Ascending aorta (tissue), 2 donors: Measurements from ENCODE around the gene ZMYND11. TPM values are rescaled to one million over a fixed set of nuclear protein-coding genes. Genes with fewer than 3 reads are reported as not detected.

Experiments used
- DNase-seq, 2 donors: peaks; one replicate each; pipeline ENCODE4 v3.0.0-alpha.2; 2019; ENCODE audit warnings: low spot score in 2 of 2
- H3K27ac ChIP-seq, 2 donors: fragments of 200-600 bp; sonication (generic); one replicate each; pipeline ENCODE4 v1.5.1; 2016 to 2017; ENCODE audit warnings: mild to moderate bottlenecking in 1 of 2
- H3K27me3 ChIP-seq: fragments of 200-600 bp; sonication (generic); one replicate; pipeline ENCODE4 v1.5.1; 2017
- H3K36me3 ChIP-seq, 2 donors: fragments of 200-600 bp; sonication (generic); one replicate each; pipeline ENCODE4 v1.5.1; 2016
- H3K4me1 ChIP-seq, 2 donors: fragments of 200-600 bp; sonication (generic); one replicate each; pipeline ENCODE4 v1.5.1; 2016 to 2017; ENCODE audit warnings: mild to moderate bottlenecking in 1 of 2
- H3K4me3 ChIP-seq, 2 donors: fragments of 200-600 bp; sonication (generic); one replicate each; pipeline ENCODE4 v1.5.1; 2016 to 2017; ENCODE audit warnings: mild to moderate bottlenecking in 1 of 2
- H3K9me3 ChIP-seq, 2 donors: fragments of 200-600 bp; sonication (generic); one replicate each; pipeline ENCODE4 v1.5.1; 2016
- intact Hi-C: fragments of 100-400 bp; cut with DNase I; formaldehyde crosslinking; loops from one replicate; pipeline ENCODE4 v1.15.1; 2023
- total RNA-seq: library from RNA; depleted of rRNA; stranded (reverse); fragments of >200 nt; gene quantifications from one replicate; pipeline ENCODE4 v1.1.0, GENCODE V29; 2016
- TF ChIP-seq, protein P1 (sequence below), 3 experiments: fragments of 200-600 bp in 2 of 3; fragments of 450-650 bp in 1 of 3; sonication (generic) in 2 of 3; IDR thresholded peaks; one replicate each; pipeline ENCODE4 v1.5.1; 2016 to 2019; ENCODE audit warnings: antibody characterized with exemption in 3 of 3, mild to moderate bottlenecking in 1 of 3, moderate library complexity in 1 of 3

The ZMYND11 gene
- total RNA-seq, 1 donor from 2014 or later: 29.6 TPM

DNA sequence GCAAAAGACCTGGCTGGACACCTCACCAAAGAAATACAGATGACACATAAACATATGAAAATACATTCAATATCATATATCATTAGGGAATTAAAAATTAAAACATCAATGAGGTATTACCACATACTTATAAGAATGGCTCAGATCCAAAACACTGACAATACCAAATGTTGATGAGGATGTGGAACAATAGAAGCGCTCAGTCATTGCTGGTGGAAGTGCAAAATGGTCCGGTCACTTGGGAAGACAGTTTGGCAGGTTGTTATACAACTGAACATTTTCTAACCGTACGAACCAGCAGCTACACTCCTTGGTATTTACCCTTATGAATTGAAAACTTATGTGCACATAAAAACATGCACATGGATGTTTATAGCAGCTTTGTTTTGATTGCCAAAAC lies 38.5 kb downstream of the ZMYND11 start:
- Histone ChIP-seq H3K4me3 (no peak overlapping the region), H3K27ac (no peak overlapping the region), H3K9me3 (peaks cover 0 to 9% of the 10 kb centered on the region in 2 donors), H3K27me3 (no peaks in the 10 kb centered on the region), H3K4me1 (no peaks in the 10 kb centered on the region), H3K36me3 (no peaks in the 10 kb centered on the region)
- TF ChIP-seq, protein P1, sequence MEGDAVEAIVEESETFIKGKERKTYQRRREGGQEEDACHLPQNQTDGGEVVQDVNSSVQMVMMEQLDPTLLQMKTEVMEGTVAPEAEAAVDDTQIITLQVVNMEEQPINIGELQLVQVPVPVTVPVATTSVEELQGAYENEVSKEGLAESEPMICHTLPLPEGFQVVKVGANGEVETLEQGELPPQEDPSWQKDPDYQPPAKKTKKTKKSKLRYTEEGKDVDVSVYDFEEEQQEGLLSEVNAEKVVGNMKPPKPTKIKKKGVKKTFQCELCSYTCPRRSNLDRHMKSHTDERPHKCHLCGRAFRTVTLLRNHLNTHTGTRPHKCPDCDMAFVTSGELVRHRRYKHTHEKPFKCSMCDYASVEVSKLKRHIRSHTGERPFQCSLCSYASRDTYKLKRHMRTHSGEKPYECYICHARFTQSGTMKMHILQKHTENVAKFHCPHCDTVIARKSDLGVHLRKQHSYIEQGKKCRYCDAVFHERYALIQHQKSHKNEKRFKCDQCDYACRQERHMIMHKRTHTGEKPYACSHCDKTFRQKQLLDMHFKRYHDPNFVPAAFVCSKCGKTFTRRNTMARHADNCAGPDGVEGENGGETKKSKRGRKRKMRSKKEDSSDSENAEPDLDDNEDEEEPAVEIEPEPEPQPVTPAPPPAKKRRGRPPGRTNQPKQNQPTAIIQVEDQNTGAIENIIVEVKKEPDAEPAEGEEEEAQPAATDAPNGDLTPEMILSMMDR (IDR thresholded peaks at IDR 0.05): no peak
- DNase-seq: no peak
- intact Hi-C loops: no loop called here

DNA sequence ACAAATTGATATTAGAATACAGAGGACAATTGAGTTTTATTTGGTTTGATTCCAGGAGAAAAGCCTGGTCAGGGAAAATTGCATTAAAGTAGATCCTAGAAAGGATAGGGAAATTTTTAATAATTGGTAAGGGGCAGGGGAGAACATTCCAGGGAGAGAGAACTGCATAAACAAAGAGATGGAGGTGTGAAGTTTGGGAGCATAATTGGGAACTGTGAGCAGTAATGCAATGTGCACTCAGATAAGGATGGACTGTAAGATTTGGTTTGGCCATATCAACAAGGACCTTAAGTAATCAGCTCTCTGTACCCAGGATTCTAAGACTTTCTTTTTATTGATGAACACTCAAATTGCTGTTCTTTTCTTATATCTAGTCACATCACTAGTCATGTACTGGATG lies 41.4 kb downstream of the ZMYND11 start:
- TF ChIP-seq, protein P1 (IDR thresholded peaks at IDR 0.05): no peak
- DNase-seq: no peak
- H3K27me3 ChIP-seq: no peaks in the 10 kb centered on the region
- H3K36me3 ChIP-seq: peaks cover 4 to 5% of the 10 kb centered on the region in 2 donors
- intact Hi-C loops: loop anchor here (5.0 kb wide), 2 partner anchors 336 to 611 kb away; no protein-coding TSS in a partner anchor
- no peak overlapping the region for H3K27ac ChIP-seq
- no peaks in the 10 kb centered on the region for H3K4me1 ChIP-seq
- H3K9me3 ChIP-seq: peaks cover 0 to 4% of the 10 kb centered on the region in 2 donors
- H3K4me3 ChIP-seq: no peak overlapping the region

DNA sequence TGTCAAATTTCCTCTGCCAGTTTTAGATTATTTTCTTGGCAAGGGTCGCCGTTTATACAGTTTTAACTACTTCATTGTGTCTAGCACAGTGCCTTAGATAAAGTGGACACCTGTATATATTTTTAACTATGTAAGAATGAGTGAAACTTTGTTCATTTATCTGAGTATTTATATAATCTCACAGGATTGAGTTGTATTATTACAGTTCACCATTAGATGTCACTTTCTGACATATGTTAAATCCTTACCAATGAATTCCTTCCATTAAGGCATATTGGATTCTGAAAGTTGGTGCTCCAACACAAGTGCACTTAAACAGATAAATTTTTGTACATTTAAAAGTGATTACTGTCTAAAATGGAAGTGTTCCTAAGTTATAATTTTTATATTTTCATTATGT lies 43.0 kb downstream of the ZMYND11 start:
- H3K4me1 ChIP-seq: peaks cover 0 to 2% of the 10 kb centered on the region in 2 donors
- peaks cover 4 to 11% of the 10 kb centered on the region in 2 donors for H3K36me3 ChIP-seq
- intact Hi-C loops: loop anchor here (5.0 kb wide), 2 partner anchors 334 to 609 kb away; no protein-coding TSS in a partner anchor
- TF ChIP-seq, protein P1 (IDR thresholded peaks at IDR 0.05): peak in 1 of 3 experiments; percentile 47
- DNase-seq: no peak
- H3K9me3 ChIP-seq: no peaks in the 10 kb centered on the region
- H3K27me3 ChIP-seq: no peaks in the 10 kb centered on the region
- H3K4me3 ChIP-seq: no peak overlapping the region
- no peak overlapping the region for H3K27ac ChIP-seq

DNA sequence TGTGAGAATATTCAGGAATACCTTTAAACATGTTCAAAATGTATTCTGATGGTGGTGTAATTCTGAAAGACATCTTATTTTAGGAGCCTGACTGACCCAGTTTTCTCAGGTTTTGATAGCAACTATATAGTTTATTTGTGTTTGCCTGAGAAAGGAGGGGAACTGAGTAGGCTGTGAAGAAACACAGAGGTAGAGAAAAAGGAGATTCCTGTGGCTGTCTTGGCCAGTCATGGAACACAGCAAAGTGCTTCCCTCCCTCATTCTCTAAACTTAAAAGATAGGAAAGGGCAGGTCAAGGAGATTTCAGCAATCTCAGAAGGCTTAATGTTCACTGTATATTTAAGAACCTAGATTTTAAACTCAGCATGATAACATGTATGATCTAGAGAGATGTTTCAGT lies 43.5 kb downstream of the ZMYND11 start:
- no peak overlapping the region for H3K4me3 ChIP-seq
- intact Hi-C loops: loop anchor here (5.0 kb wide), 2 partner anchors 334 to 609 kb away; no protein-coding TSS in a partner anchor
- H3K27me3 ChIP-seq: no peaks in the 10 kb centered on the region
- H3K9me3 ChIP-seq: peaks cover 0 to 3% of the 10 kb centered on the region in 2 donors
- H3K4me1 ChIP-seq: peaks cover 0 to 2% of the 10 kb centered on the region in 2 donors
- TF ChIP-seq, protein P1 (IDR thresholded peaks at IDR 0.05): no peak
- H3K27ac ChIP-seq: no peak overlapping the region
- H3K36me3 ChIP-seq: peaks cover 9 to 16% of the 10 kb centered on the region in 2 donors
- DNase-seq: no peak

DNA sequence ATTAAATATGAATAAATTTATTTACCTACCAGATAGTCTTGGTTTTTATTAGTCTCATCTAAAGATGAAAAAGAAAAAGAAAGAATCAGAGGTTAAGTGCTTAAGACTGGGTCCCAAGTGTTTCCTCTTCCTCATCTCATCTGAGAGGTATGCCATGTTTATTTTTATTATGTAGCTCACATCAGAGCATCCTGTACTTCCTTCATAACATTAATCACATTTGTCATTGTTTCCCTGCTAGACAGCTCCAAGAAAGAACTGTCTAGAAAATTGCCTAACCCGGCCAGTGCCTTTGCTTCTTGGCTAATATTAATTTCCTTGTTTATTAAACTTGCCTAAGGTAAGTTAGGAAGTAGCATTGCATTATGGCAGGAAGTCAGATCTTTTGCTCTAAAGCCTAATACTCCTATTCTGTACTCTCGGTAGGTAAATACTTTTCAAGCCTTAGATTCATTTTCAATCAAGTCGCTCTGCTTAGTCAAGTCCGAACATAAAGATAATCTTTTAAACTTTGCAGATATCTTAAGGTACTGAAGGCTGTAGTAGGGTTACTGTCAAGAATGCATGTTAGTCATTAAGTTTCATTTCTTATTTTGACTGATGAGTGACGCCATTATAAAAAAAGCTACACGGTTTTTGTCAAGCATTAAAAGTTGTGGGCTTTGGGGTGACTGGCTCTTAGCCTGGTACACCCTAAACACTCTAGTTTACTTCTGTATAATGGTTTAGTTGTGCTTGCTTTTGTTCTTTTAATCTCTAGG lies 47.4 kb downstream of the ZMYND11 start:
- intact Hi-C loops: no loop called here
- DNase-seq: no peak
- H3K4me3 ChIP-seq: no peak overlapping the region
- H3K9me3 ChIP-seq: peaks cover 0 to 13% of the 10 kb centered on the region in 2 donors
- TF ChIP-seq, protein P1 (IDR thresholded peaks at IDR 0.05): no peak
- no peak overlapping the region for H3K27ac ChIP-seq
- no peaks in the 10 kb centered on the region for H3K27me3 ChIP-seq
- peaks cover 10 to 25% of the 10 kb centered on the region in 2 donors for H3K36me3 ChIP-seq
- peaks cover 0 to 2% of the 10 kb centered on the region in 2 donors for H3K4me1 ChIP-seq
